Measurements from ENCODE around the gene PRKCI.
"Not testable (repeated sequence)": the region's sequence is repeated elsewhere in the genome, so short reads cannot be mapped to it uniquely, and the experiment has no call there.

The PRKCI gene

GRCh38 chr3:170205302-170205701 lies 16.9 kb upstream of the PRKCI start:
- Histone ChIP-seq H3F3A (ENCODE audit: low read depth) (no peaks in the 10 kb centered on the region), H3K9ac (ENCODE audit: low read depth, low read length, poor library complexity, severe bottlenecking) (no peak overlapping the region), H3K4me1 (ENCODE audit: insufficient read depth, low read length, poor library complexity, severe bottlenecking) (no peaks in the 10 kb centered on the region), H3K9me3 (ENCODE audit: insufficient read depth, low read depth, low read length) (no peaks in the 10 kb centered on the region), H3K9me2 (replicated peaks; ENCODE audit: low read depth, low read length) (no peaks in the 10 kb centered on the region), H3K79me2 (ENCODE audit: insufficient read depth, low read length) (no peaks in the 10 kb centered on the region), H3K4me2 (ENCODE audit: low read depth, low read length, poor library complexity, severe bottlenecking) (no peak overlapping the region), H3K36me3 (ENCODE audit: insufficient read depth, low read length) (no peaks in the 10 kb centered on the region), H3K4me3 (ENCODE audit: low read length, poor library complexity, severe bottlenecking) (no peak overlapping the region), H2AFZ (ENCODE audit: low read length) (no peak overlapping the region), H3K27me3 (ENCODE audit: insufficient read depth, low read length, poor library complexity, severe bottlenecking) (no peaks in the 10 kb centered on the region), H4K20me1 (ENCODE audit: insufficient read depth, low read length, poor library complexity, severe bottlenecking) (no peaks in the 10 kb centered on the region)
- TF ChIP-seq EZH2phosphoT487 (IDR thresholded peaks at IDR 0.05; ENCODE audit: borderline replicate concordance) (no peak), CTCF (conservative IDR thresholded peaks at IDR 0.05; ENCODE audit: low read length) (no peak)

- H3K9me3 ChIP-seq (ENCODE audit: insufficient read depth, low read depth, low read length); H3K9me2 ChIP-seq (replicated peaks; ENCODE audit: low read depth, low read length); H3K79me2 ChIP-seq (ENCODE audit: insufficient read depth, low read length); H3K9ac ChIP-seq (ENCODE audit: low read depth, low read length, poor library complexity, severe bottlenecking); H3K36me3 ChIP-seq (ENCODE audit: insufficient read depth, low read length); H3F3A ChIP-seq (ENCODE audit: low read depth); H4K20me1 ChIP-seq (ENCODE audit: insufficient read depth, low read length, poor library complexity, severe bottlenecking); H3K27me3 ChIP-seq (ENCODE audit: insufficient read depth, low read length, poor library complexity, severe bottlenecking); H3K4me1 ChIP-seq (ENCODE audit: insufficient read depth, low read length, poor library complexity, severe bottlenecking); H3K4me3 ChIP-seq (ENCODE audit: low read length, poor library complexity, severe bottlenecking); H3K4me2 ChIP-seq (ENCODE audit: low read depth, low read length, poor library complexity, severe bottlenecking); H2AFZ ChIP-seq (ENCODE audit: low read length): not testable (repeated sequence)
Measured at GRCh38 chr3:170206164-170206762, 16.0 kb upstream of the PRKCI start.

GRCh38 chr3:170207717-170208116 lies 14.5 kb upstream of the PRKCI start:
- no peaks in the 10 kb centered on the region for H3K79me2 ChIP-seq (ENCODE audit: insufficient read depth, low read length)
- H3K4me1 ChIP-seq (ENCODE audit: insufficient read depth, low read length, poor library complexity, severe bottlenecking), result no peaks in the 10 kb centered on the region
- peaks cover 4% of the 10 kb centered on the region; the same call in 1 of the 2 replicates for H3K9me3 ChIP-seq (ENCODE audit: insufficient read depth, low read depth, low read length)
- H3K9ac ChIP-seq (ENCODE audit: low read depth, low read length, poor library complexity, severe bottlenecking), result no peak overlapping the region
- no peak overlapping the region for H3K4me2 ChIP-seq (ENCODE audit: low read depth, low read length, poor library complexity, severe bottlenecking)
- no peaks in the 10 kb centered on the region for H3K36me3 ChIP-seq (ENCODE audit: insufficient read depth, low read length)
- no peaks in the 10 kb centered on the region for H3K9me2 ChIP-seq (replicated peaks; ENCODE audit: low read depth, low read length)
- TF ChIP-seq EZH2phosphoT487 (IDR thresholded peaks at IDR 0.05; ENCODE audit: borderline replicate concordance) (no peak), CTCF (conservative IDR thresholded peaks at IDR 0.05; ENCODE audit: low read length) (no peak)
- H2AFZ ChIP-seq (ENCODE audit: low read length), result no peak overlapping the region
- no peaks in the 10 kb centered on the region for H3K27me3 ChIP-seq (ENCODE audit: insufficient read depth, low read length, poor library complexity, severe bottlenecking)
- no peaks in the 10 kb centered on the region for H3F3A ChIP-seq (ENCODE audit: low read depth)
- H3K4me3 ChIP-seq (ENCODE audit: low read length, poor library complexity, severe bottlenecking), result no peak overlapping the region
- no peaks in the 10 kb centered on the region for H4K20me1 ChIP-seq (ENCODE audit: insufficient read depth, low read length, poor library complexity, severe bottlenecking)

GRCh38 chr3:170211668-170212067 lies 10.6 kb upstream of the PRKCI start:
- TF ChIP-seq CTCF (conservative IDR thresholded peaks at IDR 0.05; ENCODE audit: low read length), result no peak
- H3K4me1 ChIP-seq (ENCODE audit: insufficient read depth, low read length, poor library complexity, severe bottlenecking), result no peaks in the 10 kb centered on the region
- H3K36me3 ChIP-seq (ENCODE audit: insufficient read depth, low read length), result no peaks in the 10 kb centered on the region
- H3K4me3 ChIP-seq (ENCODE audit: low read length, poor library complexity, severe bottlenecking), result no peak overlapping the region
- H3K9ac ChIP-seq (ENCODE audit: low read depth, low read length, poor library complexity, severe bottlenecking), result no peak overlapping the region
- H3K9me3 ChIP-seq (ENCODE audit: insufficient read depth, low read depth, low read length), result peaks cover 4% of the 10 kb centered on the region; the same call in 1 of the 2 replicates
- H2AFZ ChIP-seq (ENCODE audit: low read length), result no peak overlapping the region
- no peaks in the 10 kb centered on the region for H3F3A ChIP-seq (ENCODE audit: low read depth)
- H4K20me1 ChIP-seq (ENCODE audit: insufficient read depth, low read length, poor library complexity, severe bottlenecking), result no peaks in the 10 kb centered on the region
- no peaks in the 10 kb centered on the region for H3K27me3 ChIP-seq (ENCODE audit: insufficient read depth, low read length, poor library complexity, severe bottlenecking)
- no peaks in the 10 kb centered on the region for H3K79me2 ChIP-seq (ENCODE audit: insufficient read depth, low read length)
- no peak overlapping the region for H3K4me2 ChIP-seq (ENCODE audit: low read depth, low read length, poor library complexity, severe bottlenecking)
- H3K9me2 ChIP-seq (replicated peaks; ENCODE audit: low read depth, low read length), result no peaks in the 10 kb centered on the region
